Dedifferentiated amniotic fluid mesenchymal stem cell (primary cell): ENCODE results near the gene ARHGEF28.

Experiments
- DNase-seq: peaks from one replicate; pipeline ENCODE4 v3.0.0-alpha.2; 2016; ENCODE audit errors: extremely low spot score

Gene ARHGEF28, protein sequence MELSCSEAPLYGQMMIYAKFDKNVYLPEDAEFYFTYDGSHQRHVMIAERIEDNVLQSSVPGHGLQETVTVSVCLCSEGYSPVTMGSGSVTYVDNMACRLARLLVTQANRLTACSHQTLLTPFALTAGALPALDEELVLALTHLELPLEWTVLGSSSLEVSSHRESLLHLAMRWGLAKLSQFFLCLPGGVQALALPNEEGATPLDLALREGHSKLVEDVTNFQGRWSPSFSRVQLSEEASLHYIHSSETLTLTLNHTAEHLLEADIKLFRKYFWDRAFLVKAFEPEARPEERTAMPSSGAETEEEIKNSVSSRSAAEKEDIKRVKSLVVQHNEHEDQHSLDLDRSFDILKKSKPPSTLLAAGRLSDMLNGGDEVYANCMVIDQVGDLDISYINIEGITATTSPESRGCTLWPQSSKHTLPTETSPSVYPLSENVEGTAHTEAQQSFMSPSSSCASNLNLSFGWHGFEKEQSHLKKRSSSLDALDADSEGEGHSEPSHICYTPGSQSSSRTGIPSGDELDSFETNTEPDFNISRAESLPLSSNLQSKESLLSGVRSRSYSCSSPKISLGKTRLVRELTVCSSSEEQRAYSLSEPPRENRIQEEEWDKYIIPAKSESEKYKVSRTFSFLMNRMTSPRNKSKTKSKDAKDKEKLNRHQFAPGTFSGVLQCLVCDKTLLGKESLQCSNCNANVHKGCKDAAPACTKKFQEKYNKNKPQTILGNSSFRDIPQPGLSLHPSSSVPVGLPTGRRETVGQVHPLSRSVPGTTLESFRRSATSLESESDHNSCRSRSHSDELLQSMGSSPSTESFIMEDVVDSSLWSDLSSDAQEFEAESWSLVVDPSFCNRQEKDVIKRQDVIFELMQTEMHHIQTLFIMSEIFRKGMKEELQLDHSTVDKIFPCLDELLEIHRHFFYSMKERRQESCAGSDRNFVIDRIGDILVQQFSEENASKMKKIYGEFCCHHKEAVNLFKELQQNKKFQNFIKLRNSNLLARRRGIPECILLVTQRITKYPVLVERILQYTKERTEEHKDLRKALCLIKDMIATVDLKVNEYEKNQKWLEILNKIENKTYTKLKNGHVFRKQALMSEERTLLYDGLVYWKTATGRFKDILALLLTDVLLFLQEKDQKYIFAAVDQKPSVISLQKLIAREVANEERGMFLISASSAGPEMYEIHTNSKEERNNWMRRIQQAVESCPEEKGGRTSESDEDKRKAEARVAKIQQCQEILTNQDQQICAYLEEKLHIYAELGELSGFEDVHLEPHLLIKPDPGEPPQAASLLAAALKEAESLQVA (N-terminal part only)

GRCh38 chr5:73625944-73626811 lies at the start of gene ARHGEF28:
Gene ARHGEF28 (plus strand): TSS chr5:73626196. CDS start chr5:73684852, 58,656 bp downstream.
- peak; percentile 29 for DNase-seq

- no peak for DNase-seq
Observed at GRCh38 chr5:73582285-73583145, 43.5 kb upstream of the ARHGEF28 start.

- no peak for DNase-seq
Observed at GRCh38 chr5:73587923-73588322, 38.1 kb upstream of the ARHGEF28 start.

- DNase-seq: peak; percentile 88
Observed at GRCh38 chr5:73591102-73591695, 34.8 kb upstream of the ARHGEF28 start.

- no peak for DNase-seq
Observed at GRCh38 chr5:73591698-73592501, 34.1 kb upstream of the ARHGEF28 start.

DNA sequence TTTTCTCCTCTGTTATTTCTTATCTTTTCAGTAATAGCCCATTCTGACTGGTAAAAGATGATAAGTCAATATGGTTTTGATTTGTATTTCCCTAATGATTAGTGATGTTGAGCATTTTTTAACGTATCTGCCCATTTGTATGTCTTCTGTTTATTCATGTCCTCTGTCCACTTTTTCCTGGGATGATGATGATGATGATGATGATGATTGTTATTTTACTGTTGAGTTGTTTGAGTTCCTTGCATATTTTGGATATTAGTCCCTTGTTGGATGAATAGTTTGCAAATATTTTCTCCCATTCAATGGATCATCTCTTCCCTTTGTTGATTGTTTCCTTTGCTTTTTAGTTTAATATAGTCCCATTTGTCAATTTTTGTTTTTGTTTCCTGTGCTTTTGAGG lies 33.4 kb upstream of the ARHGEF28 start:
- DNase-seq: no peak

DNA sequence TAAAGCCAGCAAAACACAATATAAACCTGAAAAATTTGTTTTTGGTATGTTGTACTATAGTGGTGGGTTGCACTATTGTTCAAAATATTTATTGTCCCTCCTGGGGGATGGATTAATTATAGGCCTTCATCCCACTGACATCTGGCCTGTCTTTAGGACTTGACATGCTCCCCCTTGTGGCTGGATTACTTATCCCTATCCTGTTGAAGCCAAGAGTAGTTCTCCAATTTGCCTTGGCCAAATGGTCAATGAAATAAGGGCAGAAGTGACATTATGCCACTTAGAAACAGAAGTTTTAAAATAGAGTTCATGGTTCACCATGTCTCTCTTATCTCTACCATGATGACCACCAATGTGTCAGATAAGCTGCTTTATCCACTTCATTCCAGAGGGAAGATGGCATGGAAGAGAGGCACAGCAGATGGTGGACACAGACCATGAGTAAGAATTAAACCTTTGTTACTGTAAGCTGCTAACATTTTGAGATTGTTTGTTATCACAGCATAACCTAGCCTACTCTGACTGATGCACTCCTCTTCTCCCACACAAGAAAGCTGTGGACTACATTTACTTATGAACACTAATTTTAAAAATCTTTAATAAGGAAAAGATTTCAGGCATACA lies 29.2 kb upstream of the ARHGEF28 start:
- DNase-seq: no peak

GRCh38 chr5:73599380-73599779 lies 26.6 kb upstream of the ARHGEF28 start:
- no peak for DNase-seq

DNA sequence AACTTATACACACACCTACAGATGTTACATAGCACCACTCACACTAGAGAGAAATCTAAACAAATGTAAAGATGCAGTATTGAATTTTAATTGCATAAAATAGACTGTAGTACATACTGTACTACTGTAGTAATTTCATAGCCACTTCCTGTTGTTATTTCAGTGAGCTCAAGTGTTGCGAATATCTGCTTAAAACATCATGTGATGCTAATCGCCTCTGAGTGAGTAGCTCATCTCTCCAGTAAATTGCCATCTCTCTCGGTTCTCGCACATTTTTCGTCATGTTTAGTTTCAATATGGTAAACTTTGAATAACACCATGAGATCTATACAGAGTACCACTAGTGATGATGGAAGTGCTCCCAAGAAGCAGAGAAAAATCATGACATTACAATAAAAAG lies 22.0 kb upstream of the ARHGEF28 start:
- no peak for DNase-seq

GRCh38 chr5:73605223-73606087 lies 20.5 kb upstream of the ARHGEF28 start:
- no peak for DNase-seq

- no peak for DNase-seq
Observed at GRCh38 chr5:73606206-73606753, 19.7 kb upstream of the ARHGEF28 start.

DNA sequence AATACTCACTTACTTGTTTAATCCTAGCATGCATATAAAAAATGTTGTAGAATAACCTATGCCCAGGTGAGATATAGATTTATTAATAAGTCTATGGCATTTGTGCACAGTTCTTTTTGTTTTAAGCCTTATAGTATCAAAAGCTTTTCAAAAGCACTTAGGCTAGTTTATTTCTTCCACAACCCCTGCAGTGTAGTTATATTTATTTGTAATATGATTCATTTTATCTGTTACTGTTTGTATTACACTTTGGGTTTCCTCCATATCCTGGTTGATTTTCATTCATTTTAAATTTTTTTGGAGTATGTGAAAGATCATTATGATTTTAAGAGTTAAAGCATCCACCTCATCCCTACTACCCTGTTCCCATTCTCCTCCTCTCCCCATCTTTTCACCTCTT lies 18.8 kb upstream of the ARHGEF28 start:
- no peak for DNase-seq

DNA sequence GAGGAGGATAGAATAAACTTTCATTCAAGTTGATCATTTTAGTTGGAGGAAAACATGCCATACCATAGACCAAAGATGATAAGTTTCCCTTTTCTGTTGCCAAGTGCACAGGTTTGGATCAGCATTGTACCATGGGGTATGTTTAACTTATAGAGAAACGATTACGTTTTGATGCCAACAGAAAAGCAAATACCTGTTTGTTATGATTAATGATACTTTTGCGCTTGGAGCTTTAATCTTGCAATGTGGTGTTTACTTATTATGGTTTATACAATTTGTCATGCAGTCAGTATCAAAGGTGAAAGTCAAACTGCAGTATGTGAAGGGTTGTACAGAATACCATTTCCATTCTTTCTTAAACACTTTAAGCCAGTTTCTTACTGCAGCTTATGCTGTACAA lies 13.2 kb upstream of the ARHGEF28 start:
- DNase-seq: no peak

GRCh38 chr5:73615085-73615484 lies 10.9 kb upstream of the ARHGEF28 start:
- no peak for DNase-seq

- no peak for DNase-seq
Observed at GRCh38 chr5:73615947-73616346, 10.0 kb upstream of the ARHGEF28 start.

GRCh38 chr5:73617510-73618279 lies 8.3 kb upstream of the ARHGEF28 start:
- no peak for DNase-seq
